ENCODE measurements around the gene VTN.
A peak's percentile ranks its signal among the peaks of the same experiment; 100 is the strongest.

DNA sequence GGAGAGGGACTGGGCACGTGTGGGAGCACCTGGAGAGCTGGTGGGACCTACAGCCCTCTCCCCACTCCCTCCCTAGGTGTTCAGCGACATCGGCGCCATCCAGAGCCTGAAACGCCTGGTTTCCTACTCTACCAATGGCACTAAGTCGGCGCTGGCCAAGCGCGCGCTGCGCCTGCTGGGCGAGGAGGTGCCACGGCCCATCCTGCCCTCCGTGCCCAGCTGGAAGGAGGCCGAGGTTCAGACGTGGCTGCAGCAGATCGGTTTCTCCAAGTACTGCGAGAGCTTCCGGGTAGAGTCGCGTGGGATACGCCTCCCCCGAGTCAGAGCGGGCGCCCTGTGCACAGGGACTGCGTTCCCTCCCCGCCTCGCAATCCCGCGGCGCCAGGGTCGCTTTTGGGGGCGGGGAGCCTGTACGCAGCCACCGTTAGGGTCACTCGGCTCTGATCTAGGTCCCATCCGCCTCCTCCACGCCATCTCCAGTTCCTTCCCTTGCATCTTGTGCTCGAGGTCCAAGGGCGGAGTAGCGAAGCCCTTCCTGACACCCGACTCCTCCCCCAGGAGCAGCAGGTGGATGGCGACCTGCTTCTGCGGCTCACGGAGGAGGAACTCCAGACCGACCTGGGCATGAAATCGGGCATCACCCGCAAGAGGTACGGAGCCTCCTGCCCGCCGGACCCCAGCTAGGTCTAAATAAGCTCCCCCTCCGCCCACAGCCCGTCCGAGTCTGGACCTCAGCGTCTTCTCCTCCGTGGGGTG is 14.4 kb upstream of the VTN start:
- TF ChIP-seq POLR2A (IDR thresholded peaks at IDR 0.05; ENCODE audit: low read depth, low read length) (peak; percentile 56; the same call in 1 of the 2 replicates), POLR2AphosphoS5 (IDR thresholded peaks at IDR 0.05; ENCODE audit: low read depth, low read length) (no peak; the same call in 1 of the 2 replicates), TAF1 (IDR thresholded peaks at IDR 0.05; ENCODE audit: borderline replicate concordance, low read depth, low read length) (no peak)
